ENCODE results near the gene OST4.

Gene OST4

GRCh38 chr2:27086090-27086723, 14.8 kb upstream of the OST4 start:
- H3K79me2 ChIP-seq (ENCODE audit: low read length) = peaks cover 24% of the 10 kb centered on the region
- H3K27ac ChIP-seq (ENCODE audit: low read length) = peak overlapping the region; percentile 46; the same call in 1 of the 2 replicates
- TF ChIP-seq EZH2phosphoT487 (IDR thresholded peaks at IDR 0.05; ENCODE audit: low read length) (no peak), CTCF (IDR thresholded peaks at IDR 0.05; ENCODE audit: low read length) (peak; percentile 63), EZH2 (optimal IDR thresholded peaks at IDR 0.05; ENCODE audit: low read depth, low read length) (no peak)
- H3K9ac ChIP-seq (ENCODE audit: low read length) = peak overlapping the region; percentile 65
- no peaks in the 10 kb centered on the region for H3K9me3 ChIP-seq (replicated peaks; ENCODE audit: insufficient read depth, low read length)
- no peaks in the 10 kb centered on the region for H3K36me3 ChIP-seq (replicated peaks; ENCODE audit: insufficient read depth, low read length)
- peak overlapping the region; percentile 64 for H3K4me3 ChIP-seq (ENCODE audit: low read length)
- H3K4me2 ChIP-seq (ENCODE audit: low read depth, low read length) = peak overlapping the region; percentile 59
- peaks cover 15% of the 10 kb centered on the region for H3K4me1 ChIP-seq (ENCODE audit: low read length)
- peak; percentile 96 for DNase-seq
- peaks cover 24% of the 10 kb centered on the region for H3F3A ChIP-seq (ENCODE audit: insufficient read depth, low read length)
- no peaks in the 10 kb centered on the region for H3K27me3 ChIP-seq (replicated peaks; ENCODE audit: insufficient read depth, low read length)
- H4K20me1 ChIP-seq (ENCODE audit: insufficient read depth, low read length) = no peaks in the 10 kb centered on the region
- H3K9me2 ChIP-seq (replicated peaks; ENCODE audit: insufficient read depth, low read length) = no peaks in the 10 kb centered on the region
- peak overlapping the region; percentile 29 for H2AFZ ChIP-seq (ENCODE audit: low read length)

- DNase-seq = peak; percentile 59
- no peaks in the 10 kb centered on the region for H3K27me3 ChIP-seq (replicated peaks; ENCODE audit: insufficient read depth, low read length)
- peak overlapping the region; percentile 59 for H3K4me2 ChIP-seq (ENCODE audit: low read depth, low read length)
- no peaks in the 10 kb centered on the region for H3K9me3 ChIP-seq (replicated peaks; ENCODE audit: insufficient read depth, low read length)
- H2AFZ ChIP-seq (ENCODE audit: low read length) = peak overlapping the region; percentile 29
- no peaks in the 10 kb centered on the region for H4K20me1 ChIP-seq (ENCODE audit: insufficient read depth, low read length)
- peak overlapping the region; percentile 64 for H3K4me3 ChIP-seq (ENCODE audit: low read length)
- H3K4me1 ChIP-seq (ENCODE audit: low read length) = peaks cover 17% of the 10 kb centered on the region
- no peak for TF ChIP-seq EZH2 (optimal IDR thresholded peaks at IDR 0.05; ENCODE audit: low read depth, low read length)
- TF ChIP-seq CTCF (IDR thresholded peaks at IDR 0.05; ENCODE audit: low read length) = peak; percentile 56
- no peak for TF ChIP-seq EZH2phosphoT487 (IDR thresholded peaks at IDR 0.05; ENCODE audit: low read length)
- H3K9me2 ChIP-seq (replicated peaks; ENCODE audit: insufficient read depth, low read length) = no peaks in the 10 kb centered on the region
- H3K36me3 ChIP-seq (replicated peaks; ENCODE audit: insufficient read depth, low read length) = no peaks in the 10 kb centered on the region
- H3K9ac ChIP-seq (ENCODE audit: low read length) = peak overlapping the region; percentile 65; the same call in 1 of the 2 replicates
- peaks cover 24% of the 10 kb centered on the region for H3K79me2 ChIP-seq (ENCODE audit: low read length)
- H3K27ac ChIP-seq (ENCODE audit: low read length) = peak overlapping the region; percentile 46; the same call in 1 of the 2 replicates
- H3F3A ChIP-seq (ENCODE audit: insufficient read depth, low read length) = peaks cover 24% of the 10 kb centered on the region
Measured at GRCh38 chr2:27085673-27086089, 14.2 kb upstream of the OST4 start.

- peak overlapping the region; percentile 59 for H3K4me2 ChIP-seq (ENCODE audit: low read depth, low read length)
- peaks cover 24% of the 10 kb centered on the region for H3K79me2 ChIP-seq (ENCODE audit: low read length)
- H3K36me3 ChIP-seq (replicated peaks; ENCODE audit: insufficient read depth, low read length) = no peaks in the 10 kb centered on the region
- H3K9ac ChIP-seq (ENCODE audit: low read length) = peak overlapping the region; percentile 65; the same call in 1 of the 2 replicates
- H3K27ac ChIP-seq (ENCODE audit: low read length) = peak overlapping the region; percentile 46; the same call in 1 of the 2 replicates
- no peak for TF ChIP-seq CTCF (IDR thresholded peaks at IDR 0.05; ENCODE audit: low read length)
- TF ChIP-seq EZH2phosphoT487 (IDR thresholded peaks at IDR 0.05; ENCODE audit: low read length) = no peak
- TF ChIP-seq EZH2 (optimal IDR thresholded peaks at IDR 0.05; ENCODE audit: low read depth, low read length) = no peak
- H3K4me1 ChIP-seq (ENCODE audit: low read length) = peaks cover 22% of the 10 kb centered on the region
- peaks cover 24% of the 10 kb centered on the region for H3F3A ChIP-seq (ENCODE audit: insufficient read depth, low read length)
- DNase-seq = no peak
- peak overlapping the region; percentile 64 for H3K4me3 ChIP-seq (ENCODE audit: low read length)
- H3K9me3 ChIP-seq (replicated peaks; ENCODE audit: insufficient read depth, low read length) = no peaks in the 10 kb centered on the region
- peak overlapping the region; percentile 29; the same call in 1 of the 2 replicates for H2AFZ ChIP-seq (ENCODE audit: low read length)
- H4K20me1 ChIP-seq (ENCODE audit: insufficient read depth, low read length) = no peaks in the 10 kb centered on the region
- H3K9me2 ChIP-seq (replicated peaks; ENCODE audit: insufficient read depth, low read length) = no peaks in the 10 kb centered on the region
- no peaks in the 10 kb centered on the region for H3K27me3 ChIP-seq (replicated peaks; ENCODE audit: insufficient read depth, low read length)
Measured at GRCh38 chr2:27085062-27085672, 13.7 kb upstream of the OST4 start.
